ENCODE results near the gene SMOC2.

Gene SMOC2

GRCh38 chr6:168634541-168635328, 193.8 kb downstream of the SMOC2 start:
- no peak for DNase-seq

- no peak for DNase-seq
Measured at GRCh38 chr6:168636147-168637004, 195.4 kb downstream of the SMOC2 start.

GRCh38 chr6:168637834-168638233, 196.8 kb downstream of the SMOC2 start:
- no peak for DNase-seq

GRCh38 chr6:168638468-168639271, 197.7 kb downstream of the SMOC2 start:
- DNase-seq = no peak

- no peak for DNase-seq
Measured at GRCh38 chr6:168640181-168640580, 199.2 kb downstream of the SMOC2 start.

- peak; percentile 21 for DNase-seq
Measured at GRCh38 chr6:168640768-168641167, 199.8 kb downstream of the SMOC2 start.

GRCh38 chr6:168641446-168641845, 200.5 kb downstream of the SMOC2 start:
- peak; percentile 15 for DNase-seq

GRCh38 chr6:168643401-168643800, 202.4 kb downstream of the SMOC2 start:
- DNase-seq = no peak

- DNase-seq = no peak
Measured at GRCh38 chr6:168645326-168645725, 204.3 kb downstream of the SMOC2 start.

GRCh38 chr6:168647271-168647670, 206.3 kb downstream of the SMOC2 start:
- DNase-seq = no peak

- DNase-seq = no peak
Measured at GRCh38 chr6:168648240-168649125, 207.5 kb downstream of the SMOC2 start.

GRCh38 chr6:168649209-168649608, 208.2 kb downstream of the SMOC2 start:
- no peak for DNase-seq

GRCh38 chr6:168650671-168651111, 209.7 kb downstream of the SMOC2 start:
- DNase-seq = no peak

- DNase-seq = no peak
Measured at GRCh38 chr6:168655462-168656152, 214.6 kb downstream of the SMOC2 start.

GRCh38 chr6:168658059-168658458, 217.1 kb downstream of the SMOC2 start:
- no peak for DNase-seq

GRCh38 chr6:168660400-168660945, 219.5 kb downstream of the SMOC2 start:
- DNase-seq = no peak

GRCh38 chr6:168662301-168662936, 221.4 kb downstream of the SMOC2 start:
- DNase-seq = no peak

- DNase-seq = no peak
Measured at GRCh38 chr6:168663041-168663440, 222.1 kb downstream of the SMOC2 start.

GRCh38 chr6:168664956-168665355, 224.0 kb downstream of the SMOC2 start:
- no peak for DNase-seq

GRCh38 chr6:168666170-168666569, 225.2 kb downstream of the SMOC2 start:
- DNase-seq = no peak

All from fibroblast of skin of scalp (primary cell).